K562 (cell line): ENCODE data around the gene GSDME. TPM values are rescaled to one million over a fixed set of nuclear protein-coding genes. Genes with fewer than 3 reads are reported as not detected.
A peak's percentile ranks its signal among the peaks of the same experiment; 100 is the strongest.

Experiments
- ATAC-seq: fragments of 200-7000 bp; cut with Tn5 transposase; 3 replicates; pipeline ENCODE4 v1.9.1; 2020; ENCODE audit warnings: moderate library complexity
- BruUV-seq: library from RNA; stranded (reverse); fragments of 400-500 nt; replicated peaks from 2 replicates; lab custom pipeline; 2021; lab: Mats Ljungman, UMichigan
- CTCF ChIA-PET: fragments of 300-600 bp; formaldehyde crosslinking; extraction: SDS; loops from one replicate; lab custom pipeline; 2021; ENCODE audit warnings: low intra/inter-chr PET ratio; lab: Yijun Ruan, JAX
- POLR2A ChIA-PET: fragments of 300-600, 350-650 bp; sonication (Branson Sonifier 250); formaldehyde crosslinking; extraction: SDS; loops from one replicate; lab custom pipeline; 2021; ENCODE audit warnings: antibody characterized with exemption, inconsistent platforms; lab: Yijun Ruan, JAX
- DNase-seq, 4 experiments: peaks; one replicate each; pipeline versions ENCODE4 v3.0.0 to v3.0.0-alpha.2; 2011 to 2018; ENCODE audit warnings: low spot score in 3 of 4, mixed read lengths in 3 of 4; ENCODE audit errors: extremely low read depth in 1 of 4
- FAIRE-seq: peaks from 2 replicates; lab custom pipeline; 2011; peaks lifted over from hg19 to GRCh38; lab: Jason Lieb, UNC
- H2AFZ ChIP-seq: 2 replicates; pipeline ENCODE4 v1.6.0; 2011; ENCODE audit warnings: low read depth, low read length, control low read depth, inconsistent platforms
- H3K27ac ChIP-seq: fragments of 200-600 bp; 3 replicates; pipeline ENCODE4 v1.8.0; 2011; ENCODE audit warnings: low read depth, mild to moderate bottlenecking, control low read depth, inconsistent platforms, low read length, moderate library complexity, mixed read lengths; ENCODE audit errors: extremely low read depth
- H3K27me3 ChIP-seq, 2 experiments: fragments of 300-600 bp in 1 of 2; 2 replicates in 1 of 2; 3 replicates in 1 of 2; pipeline versions ENCODE4 v1.6.0 to v1.8.0; 2011; ENCODE audit warnings: inconsistent platforms in 2 of 2, low read length in 2 of 2, mild to moderate bottlenecking in 1 of 2, mixed read lengths in 1 of 2, moderate library complexity in 1 of 2; ENCODE audit not compliant: control insufficient read depth in 2 of 2, insufficient read depth in 2 of 2
- H3K36me3 ChIP-seq: fragments of 300-600 bp; 3 replicates; pipeline ENCODE4 v1.8.0; 2011; ENCODE audit warnings: mild to moderate bottlenecking, low read length, inconsistent platforms; ENCODE audit not compliant: control insufficient read depth, insufficient read depth
- H3K4me1 ChIP-seq, 2 experiments: fragments of 200-600 bp in 1 of 2; replicated peaks in 1 of 2; 2 replicates in 1 of 2; 3 replicates in 1 of 2; pipeline versions ENCODE4 v1.5.1 to v1.8.0; 2011; ENCODE audit warnings: inconsistent platforms in 2 of 2, low read length in 2 of 2, mild to moderate bottlenecking in 1 of 2, mixed read lengths in 1 of 2, moderate library complexity in 1 of 2; ENCODE audit not compliant: control insufficient read depth in 2 of 2, insufficient read depth in 2 of 2
- H3K4me2 ChIP-seq: 2 replicates; pipeline ENCODE4 v1.6.1; 2011; ENCODE audit warnings: low read length, control low read depth, inconsistent platforms, mixed read lengths; ENCODE audit not compliant: insufficient read depth
- H3K4me3 ChIP-seq: fragments of 200-600 bp; sonication (generic), shearing (Covaris generic); 2 replicates; pipeline ENCODE4 v1.5.1; 2016; ENCODE audit warnings: control low read depth, inconsistent platforms
- H3K79me2 ChIP-seq: fragments of 200-600 bp; 3 replicates; pipeline ENCODE4 v1.8.0; 2011; ENCODE audit warnings: low read length, inconsistent platforms; ENCODE audit not compliant: control insufficient read depth, insufficient read depth
- H3K9ac ChIP-seq, 2 experiments: 2 replicates each; pipeline versions ENCODE4 v1.6.0 to v1.6.1; 2011; ENCODE audit warnings: low read depth in 2 of 2, low read length in 2 of 2, control low read depth in 1 of 2, inconsistent platforms in 1 of 2, mild to moderate bottlenecking in 1 of 2, mixed read lengths in 1 of 2; ENCODE audit not compliant: insufficient read depth in 1 of 2
- H3K9me1 ChIP-seq: one replicate; pipeline ENCODE4 v1.6.0; 2011; ENCODE audit warnings: inconsistent platforms, mild to moderate bottlenecking, low read length, moderate library complexity; ENCODE audit not compliant: control insufficient read depth, insufficient read depth
- H3K9me3 ChIP-seq: replicated peaks from 2 replicates; pipeline ENCODE4 v1.5.1; 2011; ENCODE audit warnings: low read depth, low read length, inconsistent platforms; ENCODE audit not compliant: control insufficient read depth, insufficient read depth
- H4K20me1 ChIP-seq: replicated peaks from 2 replicates; pipeline ENCODE4 v1.6.1; 2011; ENCODE audit warnings: low read length, inconsistent platforms, mixed read lengths; ENCODE audit not compliant: control insufficient read depth, insufficient read depth
- CTCF ChIP-seq, 3 experiments: IDR thresholded peaks in 2 of 3; conservative IDR thresholded peaks in 1 of 3; 2 replicates each; pipeline ENCODE4 v1.5.1; 2011 to 2012; ENCODE audit warnings: low read length in 3 of 3, mild to moderate bottlenecking in 3 of 3, control low read depth in 2 of 3, improper control_type of control experiment in 1 of 3, inconsistent platforms in 1 of 3, low read depth in 1 of 3, mixed read lengths in 1 of 3, moderate library complexity in 1 of 3; ENCODE audit not compliant: insufficient read depth in 2 of 3
- DACH1 ChIP-seq: fragments of 450-650 bp; IDR thresholded peaks from 2 replicates; pipeline ENCODE4 v1.6.1; 2018; ENCODE audit not compliant: partially characterized antibody
- DPF2 ChIP-seq: fragments of 450-650 bp; IDR thresholded peaks from 2 replicates; pipeline ENCODE4 v1.6.1; 2016
- FOXK1 ChIP-seq: sonication (generic); formaldehyde crosslinking; IDR thresholded peaks from 2 replicates; pipeline ENCODE4 v1.8.0; 2022; ENCODE audit warnings: missing genetic modification reagents, mild to moderate bottlenecking, borderline replicate concordance
- LCOR ChIP-seq: sonication (generic); formaldehyde crosslinking; IDR thresholded peaks from 2 replicates; pipeline ENCODE4 v1.8.0; 2022; ENCODE audit warnings: mild to moderate bottlenecking, missing genetic modification reagents
- POLR2B ChIP-seq: fragments of 450-650 bp; IDR thresholded peaks from 2 replicates; pipeline ENCODE4 v1.6.1; 2018; ENCODE audit warnings: low read depth; ENCODE audit not compliant: partially characterized antibody
- SMAD4 ChIP-seq: fragments of 250-450 bp; sonication (Bioruptor Pico); conservative IDR thresholded peaks from 2 replicates; pipeline ENCODE4 v1.8.0; 2021; ENCODE audit warnings: inconsistent platforms, mild to moderate bottlenecking, moderate library complexity
- SPI1 ChIP-seq: IDR thresholded peaks from 2 replicates; pipeline ENCODE4 v1.6.1; 2011; ENCODE audit warnings: low read depth, low read length, control low read depth, borderline replicate concordance
- ZBTB12 ChIP-seq: fragments of 250-450 bp; sonication (Bioruptor Pico); IDR thresholded peaks from 2 replicates; pipeline ENCODE4 v1.4.0; 2020
- ZC3H11A ChIP-seq: IDR thresholded peaks from 2 replicates; pipeline ENCODE4 v1.6.1; 2012; ENCODE audit warnings: low read depth, low read length, improper control_type of control experiment
- ZNF75A ChIP-seq: fragments of 450-650 bp; formaldehyde crosslinking; IDR thresholded peaks from 2 replicates; pipeline ENCODE4 v1.4.0; 2020; ENCODE audit warnings: mild to moderate bottlenecking
- WGBS: fragments of 100-300 bp; shearing (Covaris generic); methylation state at CpG from one replicate; pipeline ENCODE4 v1.1.6; 2016; ENCODE audit warnings: low coverage, mixed read lengths; ENCODE audit not compliant: insufficient coverage; ENCODE audit errors: missing lambda C conversion rate; 5-methylcytosine and 5-hydroxymethylcytosine counted together
- in situ Hi-C: fragments of 300-500 bp; cut with MboI; formaldehyde crosslinking; loops from 4 replicates; pipeline ENCODE4 v1.15.0; 2018; ENCODE audit warnings: inconsistent platforms, mixed read lengths
- intact Hi-C: fragments of 100-400 bp; cut with micrococcal nuclease; formaldehyde crosslinking; loops from 2 replicates; pipeline ENCODE4 v1.14.2; 2022
- polyA plus RNA-seq, 8 experiments: library from polyadenylated mRNA; depleted of rRNA in 4 of 8; stranded (reverse) in 5 of 8; unstranded in 3 of 8; fragments of >200 nt; fragmentation: Nextera tagmentation in 2 of 8; fragmentation: Illumina TruSeq in 1 of 8; extraction: Ambion mirVana in 2 of 8; extraction: Trizol in 1 of 8; gene quantifications; 2 replicates each; pipeline versions ENCODE4 v1.2.1 to v1.2.3, GENCODE V29; 2011 to 2014; ENCODE audit warnings: inconsistent platforms in 1 of 8, missing spikeins in 1 of 8
- total RNA-seq, 7 experiments: library from RNA; depleted of rRNA in 6 of 7; stranded (reverse); fragments of >200 nt in 6 of 7; fragmentation: Illumina TruSeq in 2 of 7; extraction: Trizol in 2 of 7; gene quantifications; 2 replicates each; pipeline versions ENCODE4 v1.2.1 to v1.2.3, GENCODE V29; 2011 to 2021; ENCODE audit warnings: low replicate concordance in 1 of 7

Gene GSDME
- total and polyA plus RNA-seq, 9 of the 15 experiments (the other 6 are each of a cell fraction or from before 2014, with no cell fraction given): 0.37 to 1.9 (median 0.62) TPM

GRCh38 chr7:24769014-24769830 is 12.0 kb upstream of the GSDME start:
- POLR2A ChIA-PET: interaction anchor here (1.1 to 2.5 kb wide), 2 partner anchors 9 to 11 kb away, joined by 5 to 18 read pairs; no protein-coding TSS in a partner anchor
- ATAC-seq: no peak
- no peak for DNase-seq

GRCh38 chr7:24767878-24768569 is 10.8 kb upstream of the GSDME start:
- H3K9ac ChIP-seq: no peak overlapping the region
- no peak overlapping the region for H3K4me2 ChIP-seq
- H3K27me3 ChIP-seq: no peaks in the 10 kb centered on the region
- POLR2A ChIA-PET: interaction anchor here (2.5 kb wide), 1 partner anchor 10 kb away, joined by 18 read pairs; no protein-coding TSS in a partner anchor
- H2AFZ ChIP-seq: no peak overlapping the region
- no TSS peak for BruUV-seq
- no peaks in the 10 kb centered on the region for H3K79me2 ChIP-seq
- intact Hi-C loops: no loop called here
- CTCF ChIA-PET: no interaction called here
- TF ChIP-seq CTCF (IDR thresholded peaks at IDR 0.05 in 2 of 3, conservative IDR thresholded peaks at IDR 0.05 in 1 of 3; ENCODE audit: insufficient read depth in 2 of 3, low read depth in 1 of 3, low read length in 3 of 3) (peak in 1 of 3 experiments; percentile 23; a peak in 2 of 6 replicates), ZBTB12 (CRISPR knock-in tag) (0 out of 2 replicates have a peak, but pooled peaks have one; percentile 7), ZC3H11A (no peak), FOXK1 (CRISPR knock-in tag) (peak; percentile 31; the same call in 1 of the 2 replicates), DPF2 (no peak), ZNF75A (CRISPR knock-in tag) (no peak), DACH1 (peak; percentile 42), LCOR (CRISPR knock-in tag) (no peak)
- ATAC-seq (no peak), DNase-seq (no peak), FAIRE-seq (no peak)
- in situ Hi-C loops: no loop called here
- WGBS: 18% methylated on average over 9 of the region's 9 CpGs
- H3K36me3 ChIP-seq: no peaks in the 10 kb centered on the region
- no peaks in the 10 kb centered on the region for H3K9me1 ChIP-seq
- no peaks in the 10 kb centered on the region for H4K20me1 ChIP-seq
- H3K4me1 ChIP-seq: peaks cover 3 to 22% of the 10 kb centered on the region in 2 experiments; a peak in 4 of 5 replicates
- no peaks in the 10 kb centered on the region; the same call in 1 of the 2 replicates for H3K9me3 ChIP-seq
- H3K27ac ChIP-seq: no peak overlapping the region
- H3K4me3 ChIP-seq: no peak overlapping the region

More at GRCh38 chr7:24769014-24769830, 12.0 kb upstream of the GSDME start:
- WGBS: 28% methylated on average over 9 of the region's 9 CpGs
- TF ChIP-seq SPI1: peak; percentile 79; the same call in 1 of the 2 replicates
- 0 out of 2 replicates have a peak, but pooled peaks have one; percentile 16 for TF ChIP-seq SMAD4 (CRISPR knock-in tag)
- no peak for TF ChIP-seq POLR2B
- TF ChIP-seq, all 486 proteins: peak for 2
- in situ Hi-C loops: no loop called here
- CTCF ChIA-PET: no interaction called here
- Histone ChIP-seq H3K9ac (no peak overlapping the region), H4K20me1 (no peaks in the 10 kb centered on the region), H3K27ac (no peak overlapping the region), H2AFZ (0 out of 2 replicates have a peak overlapping the region, but pooled peaks have one; percentile 42), H3K79me2 (no peaks in the 10 kb centered on the region), H3K4me3 (no peak overlapping the region), H3K4me1 (peaks cover 0 to 11% of the 10 kb centered on the region in 2 experiments; a peak in 3 of 5 replicates), H3K4me2 (no peak overlapping the region), H3K9me3 (no peaks in the 10 kb centered on the region; the same call in 1 of the 2 replicates), H3K9me1 (no peaks in the 10 kb centered on the region), H3K27me3 (no peaks in the 10 kb centered on the region), H3K36me3 (no peaks in the 10 kb centered on the region)
- no TSS peak for BruUV-seq
- no peak for FAIRE-seq
- intact Hi-C loops: no loop called here
